Breast epithelium (tissue), 4 donors: ENCODE results near the gene ABCA1. TPM values are rescaled to one million over a fixed set of nuclear protein-coding genes. Genes with fewer than 3 reads are reported as not detected.

ENCODE experiments used
- DNase-seq, 2 donors: peaks; one replicate each; pipeline ENCODE4 v3.0.0-alpha.2; 2019; ENCODE audit warnings: low spot score in 2 of 2
- H3K27ac ChIP-seq, 2 donors: fragments of 200-600 bp; sonication (generic) in 1 of 2; one replicate each; pipeline ENCODE4 v1.5.1; 2016 to 2019; ENCODE audit warnings: mild to moderate bottlenecking in 1 of 2
- H3K27me3 ChIP-seq, 2 donors: fragments of 200-600 bp; sonication (generic) in 1 of 2; one replicate each; pipeline versions ENCODE4 v1.5.1 to v1.6.0; 2017 to 2019; ENCODE audit warnings: control low read depth in 1 of 2, mild to moderate bottlenecking in 1 of 2
- H3K36me3 ChIP-seq: fragments of 200-600 bp; one replicate; pipeline ENCODE4 v1.5.1; 2019
- H3K4me1 ChIP-seq, 2 donors: fragments of 200-600 bp; sonication (generic); one replicate each; pipeline ENCODE4 v1.5.1; 2016 to 2019; ENCODE audit warnings: control low read depth in 1 of 2
- H3K4me3 ChIP-seq, 3 donors: fragments of 200-600 bp; sonication (generic); 1 replicate in 2 of 3; 2 replicates in 1 of 3; pipeline ENCODE4 v1.5.1; 2016 to 2019; ENCODE audit warnings: mild to moderate bottlenecking in 3 of 3, moderate library complexity in 2 of 3
- H3K9me3 ChIP-seq, 2 donors: fragments of 200-600 bp; sonication (generic) in 1 of 2; one replicate each; pipeline ENCODE4 v1.5.1; 2016 to 2019; ENCODE audit warnings: control low read depth in 1 of 2
- CTCF ChIP-seq, 3 donors: fragments of 450-650 bp; IDR thresholded peaks; one replicate each; pipeline ENCODE4 v1.5.1; 2016 to 2017; ENCODE audit warnings: antibody characterized with exemption in 3 of 3, mild to moderate bottlenecking in 3 of 3, moderate library complexity in 3 of 3
- POLR2A ChIP-seq: fragments of 450-650 bp; IDR thresholded peaks from one replicate; pipeline ENCODE4 v1.6.1; 2016; ENCODE audit warnings: antibody characterized with exemption, mild to moderate bottlenecking, moderate library complexity
- POLR2AphosphoS5 ChIP-seq, 3 donors: sonication (generic); formaldehyde crosslinking; IDR thresholded peaks; one replicate each; pipeline ENCODE4 v1.6.1; 2017; ENCODE audit warnings: antibody characterized with exemption in 3 of 3
- intact Hi-C: fragments of 100-400 bp; cut with DNase I; formaldehyde crosslinking; loops from one replicate; pipeline ENCODE4 v1.15.1; 2023; ENCODE audit warnings: low total_unique reads
- total RNA-seq, 3 donors: library from RNA; depleted of rRNA; stranded (reverse); fragments of >200 nt; gene quantifications; one replicate each; pipeline ENCODE4 v1.1.0, GENCODE V29; 2016

Gene ABCA1
- total RNA-seq, 3 donors from 2014 or later = 57.0 to 100 (median 67.8) TPM

- H3K27me3 ChIP-seq = no peaks in the 10 kb centered on the region
- no peaks in the 10 kb centered on the region for H3K36me3 ChIP-seq
- peak overlapping the region; percentile 88 to 94 for H3K27ac ChIP-seq
- H3K4me1 ChIP-seq = peaks cover 0 to 4% of the 10 kb centered on the region in 2 donors
- intact Hi-C loops = no loop called here
- DNase-seq = no peak
- H3K4me3 ChIP-seq = peak overlapping the region; percentile 69 to 81 (median 76)
- TF ChIP-seq POLR2A (no peak), CTCF (IDR thresholded peaks at IDR 0.05) (no peak), POLR2AphosphoS5 (IDR thresholded peaks at IDR 0.05) (no peak)
- H3K9me3 ChIP-seq = no peaks in the 10 kb centered on the region
These were observed 179.5 kb downstream of the ABCA1 start for GRCh38 chr9:104748359-104749031.

GRCh38 chr9:104747565-104748358, 180.2 kb downstream of the ABCA1 start, which contains the start of gene NIPSNAP3A:
TSS of gene NIPSNAP3A (plus strand) at chr9:104747683. CDS start at chr9:104747793, 110 bp downstream.
- intact Hi-C loops = no loop called here
- TF ChIP-seq CTCF (IDR thresholded peaks at IDR 0.05) (no peak), POLR2AphosphoS5 (IDR thresholded peaks at IDR 0.05) (peak in 1 of 3 donors; percentile 42)
- H3K4me1 ChIP-seq = peaks cover 0 to 4% of the 10 kb centered on the region in 2 donors
- H3K36me3 ChIP-seq = no peaks in the 10 kb centered on the region
- H3K9me3 ChIP-seq = no peaks in the 10 kb centered on the region
- H3K27me3 ChIP-seq = no peaks in the 10 kb centered on the region
- peak; percentile 70 to 82 for DNase-seq
- H3K4me3 ChIP-seq = peak within 1 kb of the TSS; percentile 69 to 81 (median 76)
- peak within 1 kb of the TSS; percentile 88 to 94 for H3K27ac ChIP-seq

GRCh38 chr9:104747245-104747564, 180.8 kb downstream of the ABCA1 start:
- H3K27me3 ChIP-seq = no peaks in the 10 kb centered on the region
- peaks cover 0 to 4% of the 10 kb centered on the region in 2 donors for H3K4me1 ChIP-seq
- peak overlapping the region; percentile 69 to 81 (median 76) for H3K4me3 ChIP-seq
- H3K27ac ChIP-seq = peak overlapping the region; percentile 88 to 94
- intact Hi-C loops = no loop called here
- no peaks in the 10 kb centered on the region for H3K9me3 ChIP-seq
- no peak for DNase-seq
- H3K36me3 ChIP-seq = no peaks in the 10 kb centered on the region
- no peak for TF ChIP-seq POLR2A
- no peak for TF ChIP-seq CTCF (IDR thresholded peaks at IDR 0.05)
- no peak for TF ChIP-seq POLR2AphosphoS5 (IDR thresholded peaks at IDR 0.05)

GRCh38 chr9:104746798-104747197, 181.2 kb downstream of the ABCA1 start:
- H3K27ac ChIP-seq = peak overlapping the region; percentile 88 to 94

More at GRCh38 chr9:104746798-104747197, 181.2 kb downstream of the ABCA1 start:
- Histone ChIP-seq H3K36me3 (no peaks in the 10 kb centered on the region), H3K4me1 (peaks cover 0 to 4% of the 10 kb centered on the region in 2 donors), H3K27me3 (no peaks in the 10 kb centered on the region), H3K9me3 (no peaks in the 10 kb centered on the region), H3K4me3 (peak overlapping the region; percentile 69 to 81 (median 76))
- intact Hi-C loops = no loop called here
- TF ChIP-seq CTCF (IDR thresholded peaks at IDR 0.05) = no peak
- no peak for TF ChIP-seq POLR2AphosphoS5 (IDR thresholded peaks at IDR 0.05)
- TF ChIP-seq POLR2A = no peak
- DNase-seq = no peak
